HG02938 (cell line): ENCODE measurements around the gene LMOD1.

ENCODE experiments used
- ATAC-seq: cut with Tn5 transposase; IDR thresholded peaks from one replicate; pipeline ENCODE4 v1.9.1; 2021; ENCODE audit warnings: mild to moderate bottlenecking, moderate library complexity; ENCODE audit not compliant: unreplicated experiment

LMOD1 gene

GRCh38 chr1:201895120-201895665 is 51.2 kb downstream of the LMOD1 start:
- ATAC-seq: no peak

GRCh38 chr1:201894343-201895119 is 51.8 kb downstream of the LMOD1 start:
- ATAC-seq: no peak

GRCh38 chr1:201893431-201893830 is 52.9 kb downstream of the LMOD1 start:
- ATAC-seq: no peak

GRCh38 chr1:201892211-201892610 is 54.1 kb downstream of the LMOD1 start:
- no peak for ATAC-seq

- ATAC-seq: no peak
These were observed 54.8 kb downstream of the LMOD1 start for GRCh38 chr1:201891451-201892045.

- no peak for ATAC-seq
These were observed 55.4 kb downstream of the LMOD1 start for GRCh38 chr1:201890806-201891450.

GRCh38 chr1:201890223-201890622 is 56.1 kb downstream of the LMOD1 start:
- ATAC-seq: no peak

- ATAC-seq: no peak
These were observed 57.0 kb downstream of the LMOD1 start for GRCh38 chr1:201889090-201889968.

GRCh38 chr1:201888282-201889089 is 57.9 kb downstream of the LMOD1 start, which contains the start of gene SHISA4:
SHISA4 (plus strand) TSS chr1:201888898; CDS start chr1:201888995, 97 bp downstream.
- ATAC-seq: no peak

GRCh38 chr1:201887116-201887866 is 59.1 kb downstream of the LMOD1 start:
- no peak for ATAC-seq

GRCh38 chr1:201886103-201886885 is 60.1 kb downstream of the LMOD1 start:
- no peak for ATAC-seq

GRCh38 chr1:201885531-201886075 is 60.7 kb downstream of the LMOD1 start:
- ATAC-seq: no peak

- ATAC-seq: no peak
These were observed 61.9 kb downstream of the LMOD1 start for GRCh38 chr1:201884425-201884824.

GRCh38 chr1:201883786-201884185 is 62.6 kb downstream of the LMOD1 start:
- no peak for ATAC-seq

GRCh38 chr1:201883266-201883665 is 63.1 kb downstream of the LMOD1 start:
- no peak for ATAC-seq

- peak; percentile 57 for ATAC-seq
These were observed 63.6 kb downstream of the LMOD1 start for GRCh38 chr1:201882665-201883132.

- ATAC-seq: no peak
These were observed 64.7 kb downstream of the LMOD1 start for GRCh38 chr1:201881617-201882016.
